Measurements from ENCODE around the gene CDH26.
"Not testable (repeated sequence)": the region's sequence is repeated elsewhere in the genome, so short reads cannot be mapped to it uniquely, and the experiment has no call there.

Gene CDH26

DNA sequence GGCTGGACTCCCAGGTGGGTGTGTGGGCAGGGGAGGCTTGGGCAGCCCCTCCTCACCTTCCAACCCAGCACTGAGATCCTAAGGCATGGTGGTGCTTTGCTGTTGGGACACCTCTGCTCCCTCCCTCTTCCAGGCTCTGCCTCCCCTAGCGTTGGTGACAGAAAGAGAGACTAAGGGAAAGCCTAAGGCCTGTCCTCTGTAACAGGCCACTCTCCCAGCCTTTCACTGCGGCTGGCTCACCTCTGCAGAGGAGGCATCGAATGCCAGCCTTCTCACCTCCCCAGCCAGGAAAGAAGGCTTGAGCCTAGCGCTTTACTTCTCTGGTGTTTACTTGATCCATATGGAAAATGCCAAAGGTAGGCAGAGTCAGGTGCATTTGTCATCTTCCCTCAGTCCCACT lies 3.5 kb upstream of the CDH26 start:
- Mint-ChIP-seq H3K9me3 (no peaks in the 10 kb centered on the region), H3K4me3 (no peak overlapping the region), H3K36me3 (no peaks in the 10 kb centered on the region), H3K27ac (no peak overlapping the region), H3K4me1 (no peaks in the 10 kb centered on the region), H3K27me3 (no peaks in the 10 kb centered on the region)
- ATAC-seq = no peak

- no peaks in the 10 kb centered on the region for H3K4me1 Mint-ChIP-seq
- ATAC-seq = no peak
- no peaks in the 10 kb centered on the region for H3K27me3 Mint-ChIP-seq
- no peak overlapping the region for H3K27ac Mint-ChIP-seq
- H3K9me3 Mint-ChIP-seq = no peaks in the 10 kb centered on the region
- H3K36me3 Mint-ChIP-seq = no peaks in the 10 kb centered on the region
- H3K4me3 Mint-ChIP-seq = no peak overlapping the region
Observed at GRCh38 chr20:59955131-59955796, 3.0 kb upstream of the CDH26 start.

DNA sequence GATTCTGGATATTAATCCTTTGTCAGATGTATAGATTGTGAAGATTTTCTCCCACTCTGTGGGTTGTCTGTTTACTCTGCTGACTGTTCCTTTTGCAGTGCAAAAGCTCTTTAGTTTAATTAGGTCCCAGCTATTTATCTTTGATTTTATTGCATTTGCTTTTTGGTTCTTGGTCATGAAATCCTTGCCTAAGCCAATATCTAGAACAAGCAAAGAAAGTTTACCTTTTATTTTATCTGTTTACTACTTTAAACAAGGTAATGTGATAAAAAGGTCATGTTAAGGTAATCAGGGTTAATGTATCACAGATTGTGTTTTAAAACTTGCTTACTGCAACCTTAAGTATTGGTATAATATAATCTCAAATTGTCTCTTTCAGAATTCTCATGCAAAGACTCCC lies 655 bp upstream of the CDH26 start:
- H3K27ac Mint-ChIP-seq, H3K27me3 Mint-ChIP-seq, H3K4me1 Mint-ChIP-seq, H3K4me3 Mint-ChIP-seq, H3K9me3 Mint-ChIP-seq, H3K36me3 Mint-ChIP-seq, ATAC-seq: not testable (repeated sequence)

GRCh38 chr20:59958626-59959025 lies 403 bp downstream of the CDH26 start:
- Mint-ChIP-seq H3K27me3 (no peaks in the 10 kb centered on the region), H3K27ac (no peak overlapping the region), H3K36me3 (no peaks in the 10 kb centered on the region), H3K9me3 (no peaks in the 10 kb centered on the region), H3K4me3 (no peak overlapping the region), H3K4me1 (no peaks in the 10 kb centered on the region)
- no peak for ATAC-seq

DNA sequence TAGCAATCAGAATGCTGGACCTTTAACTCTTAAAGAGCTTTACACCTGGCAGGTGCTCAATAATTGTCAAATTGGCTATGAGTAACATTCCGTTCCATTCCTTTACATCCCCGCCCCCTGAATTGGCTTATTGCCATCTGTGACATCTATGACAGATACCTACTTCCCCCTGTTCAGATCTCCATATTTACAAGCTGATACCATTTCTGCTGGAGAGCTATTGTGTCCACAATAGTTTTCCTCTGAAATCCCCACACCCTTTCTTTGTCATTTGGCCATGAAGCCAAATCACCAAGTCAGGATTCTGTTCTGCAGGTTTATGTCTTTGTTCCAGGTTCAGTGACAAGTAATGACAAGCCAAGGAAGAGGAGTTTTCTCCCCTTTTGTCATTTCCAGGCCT lies 3.2 kb downstream of the CDH26 start:
- H3K4me1 Mint-ChIP-seq = no peaks in the 10 kb centered on the region
- no peak for ATAC-seq
- H3K36me3 Mint-ChIP-seq = no peaks in the 10 kb centered on the region
- H3K27me3 Mint-ChIP-seq = no peaks in the 10 kb centered on the region
- no peak overlapping the region for H3K27ac Mint-ChIP-seq
- H3K9me3 Mint-ChIP-seq = no peaks in the 10 kb centered on the region
- H3K4me3 Mint-ChIP-seq = no peak overlapping the region

DNA sequence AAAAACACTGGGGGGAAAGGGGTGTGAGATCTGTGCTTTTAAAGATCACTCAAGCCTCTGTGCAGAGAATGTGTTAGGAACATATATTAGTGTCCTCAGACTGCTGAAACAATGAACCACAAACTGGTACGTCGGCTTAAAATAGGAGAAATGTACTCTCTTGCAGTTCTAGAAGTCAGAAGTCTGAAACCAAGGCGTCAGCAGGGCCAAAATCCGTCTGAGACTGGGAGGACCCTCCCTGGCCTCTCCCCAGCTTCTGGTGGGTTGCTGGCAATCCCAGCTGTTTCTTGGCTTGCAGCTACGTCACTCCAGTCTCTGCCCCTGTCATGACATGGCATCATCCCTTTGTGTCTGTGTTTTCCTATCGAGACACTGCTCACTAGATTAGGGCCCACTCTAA lies 3.9 kb downstream of the CDH26 start:
- Mint-ChIP-seq H3K4me3 (no peak overlapping the region), H3K36me3 (no peaks in the 10 kb centered on the region), H3K27ac (no peak overlapping the region), H3K27me3 (no peaks in the 10 kb centered on the region), H3K4me1 (no peaks in the 10 kb centered on the region), H3K9me3 (no peaks in the 10 kb centered on the region)
- no peak for ATAC-seq

GRCh38 chr20:59966428-59966827 lies 8.2 kb downstream of the CDH26 start:
- Mint-ChIP-seq H3K9me3 (no peaks in the 10 kb centered on the region), H3K36me3 (no peaks in the 10 kb centered on the region), H3K27me3 (no peaks in the 10 kb centered on the region), H3K4me1 (no peaks in the 10 kb centered on the region), H3K27ac (no peak overlapping the region), H3K4me3 (no peak overlapping the region)
- ATAC-seq = no peak

DNA sequence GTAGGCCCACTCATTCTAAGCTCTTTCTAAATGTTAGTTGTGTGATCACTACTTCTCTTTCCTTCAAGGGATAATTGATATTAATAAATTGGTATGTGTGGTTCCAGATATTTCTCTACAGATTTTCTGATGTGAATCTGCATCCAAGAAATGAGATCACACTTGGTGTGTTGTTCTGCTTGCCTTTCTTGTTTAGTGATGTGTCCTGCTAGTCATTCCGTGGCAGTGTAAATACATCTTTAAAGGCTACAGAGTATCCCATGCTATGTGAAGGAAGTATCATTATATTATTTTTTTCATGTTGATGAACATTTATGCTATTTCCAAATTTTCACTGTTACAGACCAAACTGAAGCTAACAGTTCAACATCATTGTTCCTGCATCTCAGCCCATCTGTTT lies 13.2 kb downstream of the CDH26 start:
- Mint-ChIP-seq H3K27ac (no peak overlapping the region), H3K4me1 (no peaks in the 10 kb centered on the region), H3K36me3 (peaks cover 7% of the 10 kb centered on the region), H3K9me3 (peaks cover 5% of the 10 kb centered on the region), H3K27me3 (no peaks in the 10 kb centered on the region), H3K4me3 (no peak overlapping the region)
- no peak for ATAC-seq

DNA sequence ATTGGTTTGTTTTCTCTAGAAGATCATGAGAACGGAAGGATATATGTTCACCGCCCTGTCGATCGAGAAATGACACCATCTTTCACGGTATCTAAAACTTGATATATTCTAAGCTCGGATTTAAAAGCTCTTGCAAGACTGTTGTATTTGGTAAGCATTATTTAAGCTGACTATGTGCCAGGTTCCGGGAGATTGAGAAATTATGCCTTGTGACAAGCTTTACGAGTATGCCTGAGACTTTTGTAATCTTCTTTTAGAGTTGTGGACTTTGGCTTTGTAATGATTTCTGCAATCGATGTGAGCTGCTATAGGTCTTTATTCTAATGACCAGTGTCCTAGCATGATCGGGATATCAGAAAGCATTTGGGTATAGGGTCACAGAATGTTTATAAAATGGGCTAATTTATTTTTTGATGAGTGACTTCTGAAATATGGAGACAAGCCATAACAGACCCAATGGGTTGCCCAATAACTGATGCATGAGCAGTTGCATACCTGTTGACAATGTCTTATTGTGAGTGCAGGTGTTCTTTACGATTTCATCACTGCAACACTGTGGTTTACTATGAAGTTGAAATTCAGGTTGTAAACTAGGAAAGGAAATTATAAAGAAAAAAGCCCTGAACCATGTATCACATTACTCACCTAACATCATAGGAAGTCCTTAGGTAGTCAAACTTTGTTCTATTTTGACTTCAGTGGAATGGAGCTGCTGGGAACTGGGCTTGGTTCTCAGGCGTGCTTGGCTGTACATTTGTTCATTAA lies 14.0 kb downstream of the CDH26 start:
- peaks cover 7% of the 10 kb centered on the region for H3K36me3 Mint-ChIP-seq
- no peak overlapping the region for H3K27ac Mint-ChIP-seq
- no peak for ATAC-seq
- H3K4me1 Mint-ChIP-seq = no peaks in the 10 kb centered on the region
- no peaks in the 10 kb centered on the region for H3K27me3 Mint-ChIP-seq
- H3K9me3 Mint-ChIP-seq = peaks cover 5% of the 10 kb centered on the region
- no peak overlapping the region for H3K4me3 Mint-ChIP-seq

DNA sequence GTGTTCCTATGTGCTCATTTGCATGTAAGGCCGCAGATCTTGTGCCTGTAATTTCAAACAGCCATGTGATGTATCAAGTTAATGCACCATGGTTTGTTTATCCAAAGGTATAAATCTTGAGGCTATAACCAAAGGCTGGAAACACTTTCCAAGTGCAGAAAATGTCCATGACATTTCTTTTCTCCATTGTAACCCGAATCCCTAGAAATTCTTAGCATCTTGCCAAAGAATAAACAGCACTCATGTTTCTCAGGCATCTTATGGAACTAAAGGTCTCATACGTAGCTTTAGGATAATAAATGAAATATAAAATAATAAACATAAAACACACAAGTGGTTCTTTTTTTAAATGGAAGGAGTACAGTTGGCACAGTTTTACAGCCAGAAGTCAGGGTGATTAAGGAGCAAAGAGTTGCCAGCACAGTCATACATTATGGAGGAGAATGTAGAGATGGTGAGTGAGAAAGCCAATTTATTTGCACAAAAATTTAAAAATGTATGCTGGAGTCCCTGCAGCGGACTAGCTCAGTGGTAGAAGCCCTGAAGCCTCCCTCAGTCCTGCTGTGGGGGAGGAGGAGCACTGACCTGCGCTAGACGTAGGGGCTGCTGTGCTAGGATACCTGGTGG lies 18.0 kb downstream of the CDH26 start:
- no peak overlapping the region for H3K4me3 Mint-ChIP-seq
- ATAC-seq = no peak
- no peaks in the 10 kb centered on the region for H3K27me3 Mint-ChIP-seq
- H3K9me3 Mint-ChIP-seq = peaks cover 5% of the 10 kb centered on the region
- peaks cover 13% of the 10 kb centered on the region for H3K36me3 Mint-ChIP-seq
- no peak overlapping the region for H3K27ac Mint-ChIP-seq
- no peaks in the 10 kb centered on the region for H3K4me1 Mint-ChIP-seq

GRCh38 chr20:59977086-59977485 lies 18.9 kb downstream of the CDH26 start:
- Mint-ChIP-seq H3K36me3 (peaks cover 16% of the 10 kb centered on the region), H3K4me3 (no peak overlapping the region), H3K9me3 (peaks cover 6% of the 10 kb centered on the region), H3K27ac (no peak overlapping the region), H3K4me1 (no peaks in the 10 kb centered on the region), H3K27me3 (no peaks in the 10 kb centered on the region)
- no peak for ATAC-seq

DNA sequence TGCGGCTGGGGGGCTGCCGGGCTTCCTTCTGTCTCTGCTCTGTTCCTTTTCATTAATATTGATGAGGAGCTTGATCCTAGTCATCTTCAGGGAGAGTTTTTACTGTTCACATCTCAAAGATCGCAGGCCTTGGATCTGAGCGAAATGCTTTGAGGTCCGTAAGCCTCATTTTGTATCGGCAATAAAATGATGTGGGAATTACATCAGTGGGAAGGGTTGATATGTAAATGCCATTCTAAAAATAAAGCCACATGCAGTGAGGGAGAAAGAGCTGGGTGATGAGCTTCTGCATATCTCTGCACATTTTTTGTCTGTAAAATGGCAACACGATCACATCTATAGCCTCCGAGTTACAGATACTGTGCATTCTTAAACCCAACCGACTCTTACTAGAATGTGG lies 24.9 kb downstream of the CDH26 start:
- peaks cover 6% of the 10 kb centered on the region for H3K9me3 Mint-ChIP-seq
- H3K4me1 Mint-ChIP-seq = peaks cover 11% of the 10 kb centered on the region
- no peak for ATAC-seq
- no peaks in the 10 kb centered on the region for H3K27me3 Mint-ChIP-seq
- H3K4me3 Mint-ChIP-seq = no peak overlapping the region
- H3K36me3 Mint-ChIP-seq = peaks cover 22% of the 10 kb centered on the region
- H3K27ac Mint-ChIP-seq = no peak overlapping the region

GRCh38 chr20:59984541-59984940 lies 26.3 kb downstream of the CDH26 start:
- ATAC-seq = no peak
- peaks cover 6% of the 10 kb centered on the region for H3K9me3 Mint-ChIP-seq
- no peak overlapping the region for H3K4me3 Mint-ChIP-seq
- peaks cover 27% of the 10 kb centered on the region for H3K36me3 Mint-ChIP-seq
- no peaks in the 10 kb centered on the region for H3K27me3 Mint-ChIP-seq
- H3K4me1 Mint-ChIP-seq = peaks cover 11% of the 10 kb centered on the region
- no peak overlapping the region for H3K27ac Mint-ChIP-seq

DNA sequence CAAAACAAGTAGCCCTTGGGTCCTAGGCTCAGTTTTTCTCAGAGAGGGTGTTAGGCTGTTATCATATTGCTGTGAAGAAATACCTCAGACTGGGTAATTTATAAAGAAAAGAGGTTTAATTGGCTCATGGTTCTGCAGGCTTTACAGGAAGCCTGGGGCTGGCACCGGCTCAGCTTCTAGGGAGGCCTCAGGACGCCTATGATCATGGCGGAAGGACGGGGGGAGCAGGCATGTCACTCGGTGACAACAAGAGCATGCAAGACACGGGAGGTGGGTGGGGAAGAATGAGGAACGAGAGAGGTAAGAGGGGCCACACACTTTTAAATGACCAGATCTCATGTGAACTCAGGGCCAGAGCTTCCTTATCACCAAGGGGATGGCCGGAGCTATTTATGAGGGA lies 26.9 kb downstream of the CDH26 start:
- Mint-ChIP-seq H3K27me3 (no peaks in the 10 kb centered on the region), H3K9me3 (peaks cover 6% of the 10 kb centered on the region), H3K27ac (no peak overlapping the region), H3K36me3 (peaks cover 34% of the 10 kb centered on the region), H3K4me3 (no peak overlapping the region), H3K4me1 (peaks cover 11% of the 10 kb centered on the region)
- ATAC-seq = no peak

- Mint-ChIP-seq H3K9me3 (peaks cover 6% of the 10 kb centered on the region), H3K27me3 (no peaks in the 10 kb centered on the region), H3K4me3 (no peak overlapping the region), H3K36me3 (peaks cover 28% of the 10 kb centered on the region), H3K27ac (no peak overlapping the region), H3K4me1 (peaks cover 11% of the 10 kb centered on the region)
- ATAC-seq = no peak
Observed at GRCh38 chr20:59985864-59986263, 27.6 kb downstream of the CDH26 start.

DNA sequence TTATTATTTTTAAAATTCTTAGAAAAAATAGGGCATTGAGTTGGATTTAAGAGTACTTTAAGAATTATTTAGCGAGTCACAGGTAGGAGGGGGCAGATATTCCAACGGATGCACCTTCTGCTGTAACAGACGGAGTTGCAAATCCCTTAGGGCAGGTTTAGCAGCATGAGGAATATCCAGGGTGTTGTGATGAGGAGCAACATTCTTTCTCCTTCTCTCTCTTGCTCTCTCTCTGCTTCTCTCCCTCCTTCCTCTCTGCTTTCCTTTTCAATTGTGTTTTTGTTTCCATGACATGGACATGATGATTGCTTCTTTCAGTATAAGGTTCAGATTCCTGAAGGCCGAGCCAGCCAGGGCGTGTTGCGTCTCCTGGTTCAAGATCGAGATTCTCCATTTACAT lies 28.9 kb downstream of the CDH26 start:
- H3K27ac Mint-ChIP-seq = no peak overlapping the region
- H3K4me1 Mint-ChIP-seq = peaks cover 11% of the 10 kb centered on the region
- no peak overlapping the region for H3K4me3 Mint-ChIP-seq
- H3K9me3 Mint-ChIP-seq = peaks cover 4% of the 10 kb centered on the region
- no peaks in the 10 kb centered on the region for H3K27me3 Mint-ChIP-seq
- ATAC-seq = no peak
- peaks cover 24% of the 10 kb centered on the region for H3K36me3 Mint-ChIP-seq

Data from stimulated activated memory B cell treated with anti-CD40 and anti-IgM and Interleukin-4, amounts not matched to agents 10 μg/mL and 1 μg/mL and 100 μg/mL, for 72 hours (primary cell).